Spleen (tissue), 13 donors: ENCODE results near the gene TRIM43B. TPM values are rescaled to one million over a fixed set of nuclear protein-coding genes. Genes with fewer than 3 reads are reported as not detected.
A peak's percentile ranks its signal among the peaks of the same experiment; 100 is the strongest.
"Not testable (repeated sequence)": the region's sequence is repeated elsewhere in the genome, so short reads cannot be mapped to it uniquely, and the experiment has no call there.

Source experiments
- DNase-seq: peaks from one replicate; pipeline ENCODE4 v3.0.0-alpha.2; 2020
- H3K27ac ChIP-seq, 8 donors: fragments of 200-600 bp; sonication (generic) in 7 of 8; 1 replicate in 4 of 8; 2 replicates in 4 of 8; pipeline versions ENCODE4 v1.5.0 to v1.8.0; 2016 to 2021; ENCODE audit warnings: inconsistent platforms in 4 of 8, mild to moderate bottlenecking in 4 of 8, moderate library complexity in 1 of 8
- H3K27me3 ChIP-seq, 7 donors: fragments of 200-600 bp; sonication (generic) in 6 of 7; replicated peaks in 1 of 7; 1 replicate in 4 of 7; 2 replicates in 3 of 7; pipeline versions ENCODE4 v1.5.0 to v1.8.0; 2016 to 2021; ENCODE audit warnings: inconsistent platforms in 3 of 7, mild to moderate bottlenecking in 1 of 7
- H3K36me3 ChIP-seq, 6 donors: fragments of 200-600 bp; sonication (generic) in 5 of 6; 1 replicate in 4 of 6; 2 replicates in 2 of 6; pipeline versions ENCODE4 v1.5.0 to v1.8.0; 2016 to 2021; ENCODE audit warnings: inconsistent platforms in 2 of 6
- H3K4me1 ChIP-seq, 6 donors: fragments of 200-600 bp; sonication (generic) in 5 of 6; 1 replicate in 3 of 6; 2 replicates in 3 of 6; pipeline versions ENCODE4 v1.5.0 to v1.8.0; 2016 to 2021; ENCODE audit warnings: inconsistent platforms in 3 of 6
- H3K4me3 ChIP-seq, 8 donors: fragments of 200-600 bp; sonication (generic) in 7 of 8; 1 replicate in 4 of 8; 2 replicates in 4 of 8; pipeline versions ENCODE4 v1.5.0 to v1.8.0; 2016 to 2021; ENCODE audit warnings: inconsistent platforms in 4 of 8, mild to moderate bottlenecking in 4 of 8, moderate library complexity in 2 of 8
- H3K9me3 ChIP-seq, 8 donors: fragments of 200-600 bp; sonication (generic) in 7 of 8; 1 replicate in 4 of 8; 2 replicates in 4 of 8; pipeline versions ENCODE4 v1.5.0 to v1.8.0; 2016 to 2021; ENCODE audit warnings: inconsistent platforms in 4 of 8
- POLR2A ChIP-seq, 3 donors: fragments of 450-650 bp; IDR thresholded peaks; one replicate each; pipeline ENCODE4 v1.5.1; 2017; ENCODE audit warnings: antibody characterized with exemption in 3 of 3, mild to moderate bottlenecking in 1 of 3
- POLR2AphosphoS5 ChIP-seq, 3 donors: sonication (generic); formaldehyde crosslinking; IDR thresholded peaks; one replicate each; pipeline ENCODE4 v1.5.1; 2017; ENCODE audit warnings: antibody characterized with exemption in 3 of 3
- WGBS, 5 donors: extraction: QIAGEN DNeasy Blood & Tissue Kit in 3 of 5; methylation state at CpG; one replicate each; pipeline versions ENCODE4 v1.1.5 to v1.1.7; 2013 to 2018; 5-methylcytosine and 5-hydroxymethylcytosine counted together
- intact Hi-C: fragments of 100-400 bp; cut with DNase I; formaldehyde crosslinking; loops from one replicate; pipeline ENCODE4 v1.15.0; 2023; ENCODE audit warnings: low total_unique reads
- long read RNA-seq, 2 donors: transcript quantifications; one replicate each; lab custom pipeline, GENCODE V29; 2026
- polyA plus RNA-seq, 3 donors: library from polyadenylated mRNA; stranded (reverse); fragments of 200-250 nt; gene quantifications; one replicate each; pipeline ENCODE4 v1.2.1, GENCODE V29; 2013
- total RNA-seq, 7 donors: library from RNA; depleted of rRNA in 3 of 7; stranded (reverse); fragments of >200 nt in 3 of 7; fragmentation: NEBNext Ultra II Directional in 4 of 7; extraction: Animal tissue kit (Norgen Biotek cat#: 25700) in 4 of 7; gene quantifications; one replicate each; pipeline versions ENCODE4 v1.1.0 to v1.2.1, GENCODE V29; 2016 to 2021
- TF ChIP-seq, protein P1 (sequence below), 11 experiments: fragments of 200-600 bp in 7 of 11; fragments of 450-650 bp in 4 of 11; sonication (generic) in 4 of 11; IDR thresholded peaks in 8 of 11; conservative IDR thresholded peaks in 3 of 11; 1 replicate in 7 of 11; 2 replicates in 4 of 11; pipeline versions ENCODE4 v1.4.0 to v1.8.0; 2016 to 2021; ENCODE audit warnings: antibody characterized with exemption in 11 of 11, inconsistent platforms in 4 of 11, mild to moderate bottlenecking in 1 of 11
- donor health status: healthy with polysubstance abuse.
- donor health status: DM: no; HTN: no; CAD: no; lungs with moderate emphysema.
- donor health status: DM: no; HTN: no; CAD: no.
- donor health status: Bipolar disorder and iron deficiency.
- donor health status: healthy.
- donor health status: DM: no; HTN: no; CAD: no.
- donor health status: DM: yes; HTN: yes; CAD: no.

The TRIM43B gene
- total RNA-seq (not detected), polyA plus RNA-seq (not detected)
- long read RNA-seq, donor 1, result 0 reads
- long read RNA-seq, donor 2, result 0 reads

DNA sequence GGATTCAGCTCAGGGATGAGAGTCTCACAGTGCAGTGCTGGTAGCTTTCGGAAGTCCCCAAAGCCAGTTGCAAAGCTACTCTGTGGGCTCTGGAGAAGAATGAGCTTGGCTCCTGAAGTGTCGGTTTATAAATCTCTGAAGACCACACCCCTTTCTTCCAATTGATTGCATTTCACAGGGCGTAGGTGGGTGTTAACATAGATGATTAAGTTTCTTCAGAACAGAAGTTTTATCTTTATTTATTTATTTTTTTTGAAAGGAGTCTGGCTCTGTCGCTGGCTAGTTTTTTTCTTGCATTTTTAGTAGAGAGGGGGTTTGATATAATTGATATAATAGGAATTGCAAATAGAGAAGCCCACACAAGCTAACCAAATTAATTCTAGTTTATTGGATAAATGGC is at the start of gene TRIM43B:
TRIM43B (minus strand) TSS at position 101 of the 400 bp plus-strand sequence. CDS start 2,040 bp downstream, outside the sequence.
- H3K9me3 ChIP-seq, H3K36me3 ChIP-seq, H3K27ac ChIP-seq, H3K4me3 ChIP-seq, H3K4me1 ChIP-seq, H3K27me3 ChIP-seq, intact Hi-C loops, DNase-seq: not testable (repeated sequence)
- 81 to 100% (median 89%) methylated on average over 1 to 3 of the region's 4 CpGs for WGBS, 5 donors

DNA sequence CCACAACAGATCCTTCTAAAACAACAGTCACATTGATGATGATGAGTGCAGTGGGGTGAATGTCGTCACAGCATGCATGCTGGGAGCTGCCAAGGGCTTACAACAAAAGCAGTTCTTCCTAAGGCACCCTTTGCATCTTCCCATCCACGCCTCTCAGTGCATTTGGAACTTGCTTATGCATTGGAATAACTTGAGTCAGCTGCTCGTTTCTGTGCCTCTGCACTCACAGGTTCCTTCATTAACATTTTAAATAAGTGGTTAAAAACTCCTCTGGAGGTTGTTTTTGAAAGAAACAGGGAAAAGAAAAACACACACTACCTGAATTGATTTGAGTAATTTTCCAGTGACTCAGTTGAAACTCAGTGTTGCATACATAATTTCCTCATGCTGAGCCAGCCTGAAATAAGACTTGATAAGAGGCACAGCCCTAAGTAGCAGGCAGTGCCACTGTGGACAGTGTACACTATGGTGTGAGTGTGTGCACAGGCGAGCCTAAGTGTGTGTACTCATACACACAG is 46.8 kb upstream of the TRIM43B start:
- Histone ChIP-seq H3K27ac (no peak overlapping the region), H3K27me3 (peaks cover 0 to 12% (median 0%) of the 10 kb centered on the region in 7 donors), H3K9me3 (no peaks in the 10 kb centered on the region), H3K4me1 (peaks cover 0 to 19% (median 9%) of the 10 kb centered on the region in 6 donors), H3K36me3 (peaks cover 0 to 14% (median 0%) of the 10 kb centered on the region in 6 donors), H3K4me3 (no peak overlapping the region)
- no peak for DNase-seq
- 70 to 85% (median 80%) methylated on average over 4 of the region's 4 CpGs for WGBS, 5 donors
- TF ChIP-seq, protein P1, sequence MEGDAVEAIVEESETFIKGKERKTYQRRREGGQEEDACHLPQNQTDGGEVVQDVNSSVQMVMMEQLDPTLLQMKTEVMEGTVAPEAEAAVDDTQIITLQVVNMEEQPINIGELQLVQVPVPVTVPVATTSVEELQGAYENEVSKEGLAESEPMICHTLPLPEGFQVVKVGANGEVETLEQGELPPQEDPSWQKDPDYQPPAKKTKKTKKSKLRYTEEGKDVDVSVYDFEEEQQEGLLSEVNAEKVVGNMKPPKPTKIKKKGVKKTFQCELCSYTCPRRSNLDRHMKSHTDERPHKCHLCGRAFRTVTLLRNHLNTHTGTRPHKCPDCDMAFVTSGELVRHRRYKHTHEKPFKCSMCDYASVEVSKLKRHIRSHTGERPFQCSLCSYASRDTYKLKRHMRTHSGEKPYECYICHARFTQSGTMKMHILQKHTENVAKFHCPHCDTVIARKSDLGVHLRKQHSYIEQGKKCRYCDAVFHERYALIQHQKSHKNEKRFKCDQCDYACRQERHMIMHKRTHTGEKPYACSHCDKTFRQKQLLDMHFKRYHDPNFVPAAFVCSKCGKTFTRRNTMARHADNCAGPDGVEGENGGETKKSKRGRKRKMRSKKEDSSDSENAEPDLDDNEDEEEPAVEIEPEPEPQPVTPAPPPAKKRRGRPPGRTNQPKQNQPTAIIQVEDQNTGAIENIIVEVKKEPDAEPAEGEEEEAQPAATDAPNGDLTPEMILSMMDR (IDR thresholded peaks at IDR 0.05 in 8 of 11, conservative IDR thresholded peaks at IDR 0.05 in 3 of 11), result no peak
- TF ChIP-seq POLR2AphosphoS5 (IDR thresholded peaks at IDR 0.05), result no peak
- intact Hi-C loops, result no loop called here

DNA sequence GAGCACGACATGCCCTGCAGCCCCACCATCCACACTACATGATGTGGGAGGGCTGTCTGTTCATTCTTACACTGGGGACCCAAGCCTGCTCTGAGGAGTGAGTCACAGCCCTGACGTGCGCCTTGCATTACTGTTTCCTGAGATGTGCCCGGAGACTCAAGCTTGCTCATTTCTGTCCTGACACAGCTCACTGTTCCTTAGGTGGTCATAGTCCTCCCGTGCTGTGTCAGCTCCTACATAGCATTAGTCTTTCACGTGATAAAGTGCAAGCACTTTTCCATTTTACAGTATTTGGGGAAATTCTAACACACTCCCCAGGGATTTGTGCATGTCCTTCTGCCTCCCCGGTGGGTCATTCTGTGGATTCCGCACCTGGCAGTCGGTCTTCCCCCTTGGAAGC is 46.2 kb upstream of the TRIM43B start:
- H3K9me3 ChIP-seq, result no peaks in the 10 kb centered on the region
- no peak for DNase-seq
- intact Hi-C loops, result no loop called here
- 76 to 91% (median 82%) methylated on average over 9 of the region's 9 CpGs for WGBS, 5 donors
- no peak overlapping the region for H3K4me3 ChIP-seq
- H3K36me3 ChIP-seq, result peaks cover 0 to 14% (median 0%) of the 10 kb centered on the region in 6 donors
- TF ChIP-seq POLR2AphosphoS5 (IDR thresholded peaks at IDR 0.05) (no peak), POLR2A (IDR thresholded peaks at IDR 0.05) (no peak)
- TF ChIP-seq, protein P1 (IDR thresholded peaks at IDR 0.05 in 8 of 11, conservative IDR thresholded peaks at IDR 0.05 in 3 of 11), result no peak
- peaks cover 0 to 24% (median 14%) of the 10 kb centered on the region in 6 donors for H3K4me1 ChIP-seq
- H3K27ac ChIP-seq, result no peak overlapping the region
- H3K27me3 ChIP-seq, result peaks cover 0 to 12% (median 0%) of the 10 kb centered on the region in 7 donors

DNA sequence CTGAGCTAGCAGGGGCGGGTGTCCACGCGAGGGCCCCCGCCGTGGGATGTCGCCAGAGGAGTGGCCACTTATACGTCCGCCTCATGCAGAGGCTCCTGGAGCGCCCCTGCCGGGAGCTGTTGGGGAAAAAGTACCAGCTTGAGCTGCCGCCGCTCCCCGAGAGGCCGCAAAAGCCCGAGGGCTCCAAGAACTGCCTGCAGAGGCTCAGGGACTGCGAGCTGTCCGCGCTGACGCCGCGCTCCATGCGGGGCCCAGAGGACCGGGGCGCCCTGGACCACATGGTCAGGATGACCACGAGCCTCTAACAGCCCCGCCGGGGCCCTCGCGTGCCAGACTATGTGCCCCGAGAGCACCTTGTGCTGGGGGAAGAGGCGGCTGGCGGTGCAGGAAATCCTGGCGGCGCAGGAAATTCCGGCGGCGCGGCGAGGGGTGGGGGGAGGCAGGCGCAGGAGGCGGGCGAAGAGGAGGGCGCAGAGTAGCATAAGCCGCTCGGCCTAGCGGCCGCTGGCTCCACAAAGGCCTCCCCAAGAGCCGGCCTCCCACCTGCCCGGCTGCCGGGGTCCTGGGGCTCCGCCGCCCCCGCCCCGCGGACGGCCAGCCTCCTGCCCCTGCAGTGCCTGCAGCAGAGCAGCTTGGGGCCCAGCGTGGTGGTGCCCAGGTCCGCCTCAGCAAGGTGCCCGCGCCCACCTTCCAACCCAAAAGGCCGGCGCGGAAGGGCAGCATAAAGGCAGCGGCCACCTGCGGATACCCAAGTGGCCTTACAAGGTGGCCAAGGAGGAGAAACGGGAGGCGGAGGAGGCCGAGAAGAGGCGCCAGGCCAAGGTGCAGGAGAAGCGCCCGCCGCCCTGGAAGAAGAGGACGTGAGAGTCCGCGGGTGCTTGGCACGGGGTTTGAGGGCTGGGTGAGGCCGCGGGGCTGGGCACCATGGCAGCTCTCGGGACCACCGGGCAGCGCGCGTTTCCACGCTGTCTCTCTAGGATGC is 42.1 kb upstream of the TRIM43B start:
- Histone ChIP-seq H3K27me3 (peaks cover 0 to 12% (median 0%) of the 10 kb centered on the region in 7 donors), H3K9me3 (no peaks in the 10 kb centered on the region), H3K4me3 (peak overlapping the region; percentile 39 to 91 (median 62)), H3K27ac (peak overlapping the region; percentile 13 to 75 (median 66)), H3K36me3 (peaks cover 0 to 14% (median 0%) of the 10 kb centered on the region in 6 donors), H3K4me1 (peaks cover 0 to 31% (median 16%) of the 10 kb centered on the region in 6 donors)
- peak; percentile 86 for DNase-seq
- WGBS, 5 donors, result 2 to 9% (median 4%) methylated on average over 47 to 84 of the region's 84 CpGs
- TF ChIP-seq POLR2A (IDR thresholded peaks at IDR 0.05), result no peak
- TF ChIP-seq, protein P1 (IDR thresholded peaks at IDR 0.05 in 8 of 11, conservative IDR thresholded peaks at IDR 0.05 in 3 of 11), result peak in 5 of 11 experiments; percentile 7 to 27 (median 19)
- TF ChIP-seq POLR2AphosphoS5 (IDR thresholded peaks at IDR 0.05), result peak in 2 of 3 donors; percentile 67 to 72
- intact Hi-C loops, result no loop called here
